Inferior parietal cortex (tissue), 1 donor: ENCODE measurements around the gene CCDC9B.
A peak's percentile ranks its signal among the peaks of the same experiment; 100 is the strongest.

ENCODE experiments used
- DNase-seq: peaks from one replicate; pipeline ENCODE4 v3.0.0-alpha.2; 2016; ENCODE audit errors: extremely low spot score

Gene CCDC9B

DNA sequence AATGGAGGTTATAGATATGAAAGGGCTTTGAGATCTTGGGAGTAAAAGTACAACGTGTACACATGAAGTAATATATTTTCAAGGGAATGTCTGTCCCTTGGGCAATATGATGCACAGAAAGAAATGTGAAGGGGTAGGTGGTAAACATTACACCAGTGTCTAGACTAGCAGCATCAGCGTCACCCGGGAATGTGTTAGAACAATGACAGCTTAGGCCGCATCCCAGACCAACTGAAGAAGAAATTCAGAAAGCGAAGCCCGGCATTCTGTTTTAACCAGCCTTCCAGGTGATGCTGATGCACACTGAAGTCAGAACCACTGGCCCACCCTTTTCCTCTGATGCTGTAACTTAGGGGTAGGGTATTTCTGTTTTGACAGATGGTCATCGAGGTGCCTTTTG is 10.9 kb downstream of the CCDC9B start:
- DNase-seq = no peak

DNA sequence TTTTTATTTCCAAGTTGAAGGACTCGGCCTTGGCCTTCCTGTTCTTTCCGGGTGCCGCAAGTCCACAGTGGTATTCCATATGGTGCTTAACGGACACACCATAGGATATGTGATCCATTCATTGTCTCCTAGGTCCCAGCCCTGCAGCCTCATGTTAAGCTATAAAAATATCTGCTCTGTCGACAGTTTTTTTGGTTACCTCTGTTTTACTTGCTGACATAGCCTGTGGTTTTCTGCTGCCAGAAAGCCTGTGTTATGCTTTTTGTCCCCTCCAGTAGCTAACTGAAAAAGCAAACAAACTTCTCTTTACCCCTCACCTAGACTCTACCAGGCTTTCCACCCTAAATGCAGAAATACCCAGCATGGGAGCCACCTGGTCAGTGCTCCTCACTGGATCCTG is 12.0 kb downstream of the CCDC9B start:
- DNase-seq = no peak

DNA sequence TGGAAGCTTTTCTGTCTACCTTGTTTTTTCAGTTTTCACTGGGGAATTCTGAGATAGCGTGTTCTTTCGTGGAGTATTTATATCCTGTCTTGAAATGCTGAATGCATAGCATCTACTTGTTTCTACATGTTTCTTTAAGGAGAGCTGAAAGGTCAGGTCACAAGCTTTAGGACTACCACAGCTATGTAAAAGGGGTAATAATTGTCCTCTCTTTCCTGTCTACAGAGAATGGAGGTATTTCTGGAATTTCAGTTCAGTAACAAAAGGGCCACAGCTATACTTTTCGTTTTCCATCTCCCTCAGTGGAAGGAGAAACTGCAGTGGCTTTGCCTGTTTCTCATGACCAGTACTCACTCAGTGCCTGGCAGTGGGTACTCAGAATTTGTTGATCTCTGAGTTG is 12.6 kb downstream of the CCDC9B start:
- no peak for DNase-seq

DNA sequence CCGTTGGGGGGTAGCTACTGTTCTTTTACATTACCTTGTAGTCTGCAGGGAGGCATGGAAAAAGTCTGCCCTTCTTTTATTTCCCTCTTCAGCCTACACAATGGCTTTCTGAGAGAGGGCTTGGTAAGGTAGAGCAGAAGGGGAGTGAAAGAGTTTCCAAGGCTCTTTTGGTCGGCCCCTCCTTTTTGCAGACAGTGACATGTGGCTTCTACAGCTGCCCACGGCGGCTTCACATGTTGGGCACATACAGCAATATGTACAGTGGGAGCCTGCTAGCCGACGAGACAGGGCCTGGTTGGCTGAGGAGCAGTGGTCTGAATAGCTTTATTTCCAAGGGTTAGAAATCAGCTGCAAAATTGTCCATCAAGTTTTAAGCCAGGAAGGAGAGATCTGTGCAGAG is 13.3 kb downstream of the CCDC9B start:
- no peak for DNase-seq

DNA sequence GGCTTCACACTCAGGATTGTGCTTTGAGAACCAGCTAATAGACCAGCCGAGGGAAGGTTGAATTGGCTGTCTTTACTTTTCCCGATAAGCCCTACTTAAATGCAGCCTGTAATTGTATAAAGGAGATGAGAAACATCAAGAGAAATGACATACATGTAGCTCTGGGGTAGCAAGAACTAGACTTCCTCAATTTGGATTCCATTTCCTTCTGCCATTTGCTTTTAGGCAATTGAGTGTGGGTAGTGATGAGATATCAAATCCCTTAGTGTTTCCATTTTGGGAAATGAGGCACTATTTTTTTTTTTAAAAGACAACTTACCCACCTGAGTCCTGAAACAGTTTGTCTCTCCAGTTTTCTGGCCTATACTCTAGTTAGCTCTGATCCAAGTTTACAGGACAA is 15.0 kb downstream of the CCDC9B start:
- no peak for DNase-seq

DNA sequence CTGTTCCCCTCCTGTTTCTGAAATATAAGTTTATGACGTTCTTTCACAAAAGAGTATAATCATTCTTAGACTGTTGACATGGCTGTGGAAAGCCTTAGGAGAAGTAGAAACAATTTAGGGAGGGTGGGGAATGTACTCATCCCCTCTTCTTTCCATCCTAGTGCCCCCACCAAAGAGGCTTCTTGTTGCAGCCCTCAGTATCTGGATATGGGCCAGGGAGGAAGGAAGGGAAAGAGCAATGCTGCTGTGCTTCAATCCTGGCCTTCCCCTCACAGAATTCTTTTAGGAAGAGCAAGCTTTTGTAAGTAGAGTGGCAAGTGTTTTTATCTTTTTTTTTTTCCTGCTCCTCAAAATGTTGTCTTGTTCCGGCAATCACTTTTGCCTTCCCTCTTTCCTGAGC is 15.6 kb downstream of the CCDC9B start:
- no peak for DNase-seq

DNA sequence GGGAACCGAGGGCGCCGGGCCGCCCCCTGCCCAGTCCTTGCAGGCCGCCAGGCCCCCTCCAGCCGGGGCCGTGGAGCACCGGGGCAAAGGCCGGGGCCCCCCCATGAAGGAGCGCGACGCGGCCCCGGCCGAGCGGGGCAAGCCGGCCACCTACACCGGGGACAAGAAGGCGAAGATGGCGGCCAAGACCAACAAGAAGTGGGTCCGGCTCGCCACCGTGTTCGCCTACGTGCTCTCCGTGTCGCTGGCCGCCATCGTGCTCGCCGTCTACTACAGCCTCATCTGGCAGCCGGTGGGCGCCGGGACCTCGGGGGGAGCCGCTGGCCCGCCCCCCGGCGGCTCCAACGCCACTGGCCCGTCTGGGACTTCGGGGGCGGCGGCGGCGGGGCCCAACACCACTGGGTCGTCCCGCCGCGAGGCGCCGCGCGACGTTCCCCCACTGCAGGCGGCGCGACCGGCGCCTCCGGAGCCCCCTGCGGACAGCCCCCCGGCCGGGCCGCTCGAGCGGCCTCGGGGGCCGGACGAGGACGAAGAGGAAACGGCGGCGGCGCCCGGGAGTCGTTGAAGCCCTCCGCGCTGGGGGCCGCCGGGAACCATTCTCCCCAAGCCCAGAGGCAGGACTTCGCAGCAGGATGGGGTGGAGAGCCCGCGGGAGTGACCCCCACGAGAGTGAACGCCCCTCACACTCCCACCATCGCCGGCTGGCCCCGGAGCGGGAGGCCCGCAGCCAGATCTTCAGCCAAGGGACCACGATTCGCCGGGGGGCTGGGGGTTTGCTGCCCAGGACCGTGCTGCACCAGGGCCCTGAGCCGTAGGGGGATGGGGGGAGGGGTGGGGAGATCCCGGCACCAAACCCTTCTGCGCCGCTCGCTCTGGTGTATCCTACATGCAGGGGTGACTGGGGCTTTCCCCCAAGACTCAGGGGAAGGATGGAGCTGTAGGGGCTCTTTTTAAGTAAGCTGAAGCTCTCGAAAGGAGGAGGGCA is 16.5 kb downstream of the CCDC9B start:
- DNase-seq = no peak

DNA sequence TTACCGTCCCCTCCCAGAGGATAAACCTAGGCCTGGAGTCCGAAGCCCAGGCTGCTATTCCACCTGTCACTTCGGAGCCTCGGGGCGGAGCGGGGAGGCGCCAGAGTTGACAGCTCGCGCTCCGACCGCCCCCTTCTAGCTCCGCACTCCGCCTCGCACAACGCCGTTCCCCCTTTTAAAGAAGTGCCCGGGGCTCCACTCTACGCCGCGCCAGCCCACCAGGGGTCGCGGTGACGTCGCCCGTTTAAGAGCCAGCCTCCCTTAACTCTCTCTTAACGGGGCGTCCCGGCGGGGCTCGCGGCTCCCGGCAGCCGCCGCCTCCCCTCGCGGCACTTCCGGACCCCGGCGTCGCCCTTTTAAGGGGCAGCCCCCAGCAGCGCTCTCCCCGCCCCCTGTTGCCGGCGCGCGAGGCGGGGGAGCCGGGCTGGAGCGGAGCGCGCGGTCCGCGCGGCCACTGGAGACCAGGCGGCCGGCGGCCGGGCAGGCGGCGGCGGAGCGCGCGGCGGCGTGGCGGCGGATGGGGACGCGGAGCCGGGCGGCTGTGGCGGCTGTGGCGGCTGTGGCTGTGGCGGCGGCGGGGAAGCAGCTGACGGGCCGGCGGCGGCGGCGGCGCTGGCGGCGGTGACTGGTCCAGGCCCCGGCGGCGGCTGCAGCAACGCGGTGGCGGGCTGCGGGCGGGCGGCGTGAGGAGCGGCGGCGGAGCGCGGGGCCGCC is 17.3 kb downstream of the CCDC9B start, which contains the start of gene INAFM2:
INAFM2 (plus strand) TSS at position 454 of the 714 bp plus-strand sequence. CDS start 364 bp downstream, outside the sequence.
- DNase-seq = peak; percentile 82

DNA sequence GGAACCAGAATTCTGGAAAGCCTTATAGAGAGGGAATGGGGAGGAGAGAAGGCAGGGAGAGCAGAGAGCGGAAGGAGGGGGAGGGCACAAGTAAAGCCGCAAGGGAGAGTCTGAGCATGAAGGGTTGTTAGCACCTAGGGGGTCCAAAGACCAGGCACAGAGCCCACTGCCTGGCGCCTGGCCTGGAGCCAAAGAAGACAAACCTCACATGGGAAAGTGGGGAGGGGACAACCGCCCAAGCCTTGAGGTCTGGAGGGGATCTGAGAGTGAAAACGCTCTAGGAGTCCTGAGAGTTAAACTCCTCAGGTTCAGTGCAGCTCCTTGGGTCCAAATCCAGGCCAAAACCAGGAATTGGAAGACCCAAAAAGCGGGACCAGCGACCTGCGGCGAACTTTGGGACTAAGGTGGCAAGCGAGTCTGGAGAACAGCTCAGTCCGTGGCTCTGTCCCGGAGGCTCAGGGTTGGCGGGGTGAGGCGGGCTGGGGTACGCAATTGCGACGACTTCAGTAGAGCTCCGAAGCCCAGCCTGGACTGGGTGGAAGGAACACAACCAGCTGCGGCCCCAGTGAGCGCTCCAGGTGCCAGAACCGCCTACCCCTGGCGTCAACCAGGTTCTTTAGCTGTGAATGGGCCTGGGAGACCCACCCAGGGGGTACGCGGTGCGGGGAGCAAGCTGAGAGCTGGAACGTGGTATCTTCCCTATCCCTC is 18.1 kb downstream of the CCDC9B start:
- no peak for DNase-seq

DNA sequence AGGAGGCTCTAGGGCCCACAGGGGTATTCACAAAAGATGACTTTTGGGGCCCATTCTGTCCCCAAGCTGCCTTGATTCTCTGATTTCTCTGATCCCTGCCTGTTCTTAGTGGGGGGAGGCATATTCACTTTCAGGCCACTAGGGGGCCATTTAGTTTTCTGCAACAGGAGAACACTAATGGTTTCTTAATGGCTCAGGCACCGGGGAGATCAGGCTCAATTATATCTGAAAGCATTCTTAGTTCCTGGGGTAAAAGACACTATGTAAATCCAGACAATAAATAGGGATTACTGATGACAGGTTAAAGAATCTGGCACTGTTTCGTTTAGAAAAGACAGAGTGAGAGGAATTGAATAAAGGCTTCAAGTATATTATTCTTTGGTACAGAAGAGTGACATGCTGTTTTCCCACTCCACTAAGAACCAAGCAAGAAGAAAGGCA is 19.8 kb downstream of the CCDC9B start:
- DNase-seq = peak; percentile 86

DNA sequence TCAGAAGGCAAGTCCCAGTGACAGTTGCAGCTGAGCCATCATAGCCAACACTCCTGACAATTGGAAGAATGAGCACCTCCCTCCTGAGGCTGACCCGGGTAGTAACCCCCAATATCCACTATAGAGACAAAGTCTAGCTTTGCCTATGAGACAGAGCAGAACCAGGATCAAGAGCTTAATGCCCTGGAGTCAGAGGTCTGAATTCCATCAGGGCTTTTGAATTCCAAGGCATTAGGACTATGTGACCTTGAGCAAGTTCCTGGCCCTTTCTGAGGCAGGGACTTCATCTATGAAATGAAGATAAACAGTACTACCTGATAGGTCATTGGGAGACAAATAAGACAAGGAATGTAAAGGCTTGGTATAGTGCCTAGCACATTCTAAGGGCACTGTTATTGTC is 20.3 kb downstream of the CCDC9B start:
- DNase-seq = no peak

DNA sequence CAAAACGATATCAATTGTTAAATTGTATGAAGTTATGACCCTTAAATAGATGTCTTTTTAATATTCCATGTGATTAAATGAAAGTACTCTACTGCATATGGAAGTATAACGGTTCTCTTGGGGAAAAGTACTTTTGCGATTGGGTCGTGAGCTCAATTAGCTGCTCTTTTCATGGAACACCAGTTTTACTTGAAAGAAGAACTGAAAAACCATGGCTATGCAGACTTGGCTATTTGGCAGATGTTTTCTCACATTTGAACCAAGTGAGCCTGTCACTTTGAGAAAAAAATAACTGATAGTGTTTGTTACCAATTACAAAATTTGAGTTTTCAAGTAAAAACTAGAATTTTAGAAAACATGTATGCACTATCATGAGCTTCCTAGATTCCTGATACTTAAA is 23.2 kb downstream of the CCDC9B start:
- DNase-seq = no peak

DNA sequence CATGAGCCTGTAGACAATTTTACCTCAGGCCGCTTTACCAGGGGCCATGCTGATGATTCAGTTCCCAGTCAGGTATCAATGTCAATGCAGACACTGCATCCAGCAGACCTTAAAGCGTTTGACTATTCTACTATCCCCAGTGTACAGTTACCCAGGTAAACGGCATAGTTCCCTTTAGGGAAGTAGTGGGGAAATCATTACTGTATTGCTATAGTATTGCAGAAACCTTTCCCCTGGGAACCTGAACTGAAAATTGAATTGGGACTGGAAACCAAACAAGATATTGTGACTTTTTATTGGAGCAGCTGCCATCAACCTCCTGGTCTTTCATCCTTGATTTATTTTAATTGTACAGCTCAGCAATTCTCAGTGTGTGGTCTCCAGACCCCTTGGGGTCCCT is 23.8 kb downstream of the CCDC9B start:
- DNase-seq = no peak

DNA sequence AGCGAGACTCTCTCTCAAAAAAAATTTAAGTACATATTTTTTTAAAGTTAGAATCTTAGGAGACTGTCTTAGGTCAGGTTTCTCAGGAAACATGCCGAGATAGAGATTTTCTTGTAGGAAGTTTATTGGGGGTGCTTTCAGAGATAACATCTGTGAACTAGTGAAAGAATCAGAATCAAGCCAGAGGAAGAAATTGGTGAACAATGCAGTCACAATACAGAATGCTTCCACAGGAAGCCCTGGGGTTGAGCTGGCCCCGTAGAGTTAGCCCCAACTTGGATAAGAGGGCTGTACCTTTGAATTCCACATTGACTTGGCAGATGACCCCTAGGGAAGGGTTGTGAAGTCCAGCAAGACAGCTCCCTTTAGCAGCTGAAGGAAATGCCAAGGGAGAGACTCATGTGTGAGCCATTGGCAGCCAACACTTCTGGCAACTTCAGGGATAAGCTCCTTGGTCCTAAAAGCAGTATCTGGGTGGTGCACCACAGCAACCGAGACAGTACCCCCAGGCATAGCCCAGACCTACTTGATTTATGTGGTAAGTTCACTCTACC is 25.9 kb downstream of the CCDC9B start:
- DNase-seq = no peak

DNA sequence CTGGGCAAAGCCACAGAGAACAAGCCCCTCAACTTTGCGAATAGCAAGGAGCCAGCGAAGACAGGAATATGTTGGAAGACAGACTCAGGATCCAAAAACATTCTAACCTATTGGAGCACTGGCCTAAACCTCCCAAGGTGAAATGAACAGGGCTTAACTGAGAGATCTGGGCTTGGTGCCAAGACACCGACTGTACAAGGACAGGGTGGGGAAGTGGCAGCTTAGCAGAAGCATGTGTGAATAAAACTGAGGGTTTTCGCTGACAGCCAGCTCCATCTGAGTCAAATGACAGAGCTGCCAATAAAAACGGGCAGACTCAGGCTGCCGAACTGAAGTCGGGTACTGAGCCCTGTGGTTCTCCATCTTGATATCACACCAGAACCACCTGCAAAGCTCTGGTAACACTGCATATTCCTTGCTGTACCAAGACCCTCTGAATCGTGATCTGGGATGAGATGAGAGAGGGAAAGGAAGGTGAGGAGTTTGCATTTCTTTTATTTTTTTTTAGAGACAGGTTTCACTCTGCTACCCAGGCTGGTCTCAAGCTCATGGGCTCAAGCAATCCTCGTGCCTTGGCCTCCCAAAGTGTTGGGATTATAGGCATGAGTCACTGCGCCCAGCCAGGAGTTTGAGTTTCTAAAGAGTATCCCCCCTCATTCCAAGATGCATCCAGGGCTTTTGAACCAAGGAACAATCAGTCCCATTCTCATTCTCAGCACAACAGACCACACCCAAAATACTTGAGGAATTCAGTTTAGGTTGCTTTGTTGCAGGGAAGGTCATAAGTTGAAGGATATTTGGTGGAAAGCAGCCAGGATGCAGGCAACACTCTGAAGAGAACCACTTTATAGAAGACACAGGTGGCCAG is 27.0 kb downstream of the CCDC9B start:
- DNase-seq = no peak

DNA sequence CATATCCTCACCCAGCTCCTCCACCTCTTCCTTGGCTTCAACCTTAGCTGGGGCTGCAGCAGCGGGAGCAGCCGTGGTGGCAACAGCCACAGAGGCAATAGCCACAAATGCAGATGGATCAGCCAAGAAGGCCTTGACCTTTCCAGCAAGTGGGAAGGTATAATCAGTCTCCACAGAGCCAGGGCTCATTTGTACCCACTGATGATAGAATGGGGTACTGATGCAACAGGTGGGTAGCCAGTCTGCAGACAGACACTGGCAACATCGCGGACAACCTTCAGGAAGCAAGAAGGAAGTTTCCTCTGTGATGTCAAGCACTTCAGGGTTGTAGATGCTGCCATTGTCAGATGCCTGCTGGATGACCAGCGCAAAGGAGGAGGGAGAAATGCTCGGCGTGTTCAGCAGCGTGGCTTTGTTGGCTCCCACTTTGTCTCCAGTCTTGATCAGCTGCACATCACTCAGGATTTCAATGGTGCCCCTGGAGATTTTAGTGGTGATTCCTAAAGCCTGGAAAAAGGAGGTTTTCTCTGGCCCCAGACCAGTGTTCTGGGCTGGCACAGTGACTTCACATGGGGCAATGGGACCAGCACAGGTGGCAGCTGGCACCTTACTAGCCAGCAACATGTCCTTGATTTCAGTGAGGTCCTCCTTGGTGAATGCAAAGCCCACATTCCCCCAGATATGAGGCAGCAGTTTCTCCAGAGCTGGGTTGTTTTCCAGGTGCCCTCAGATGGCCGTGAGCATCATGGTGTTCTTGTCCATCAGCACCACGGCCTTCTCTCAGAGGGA is 28.2 kb downstream of the CCDC9B start:
- DNase-seq = no peak

DNA sequence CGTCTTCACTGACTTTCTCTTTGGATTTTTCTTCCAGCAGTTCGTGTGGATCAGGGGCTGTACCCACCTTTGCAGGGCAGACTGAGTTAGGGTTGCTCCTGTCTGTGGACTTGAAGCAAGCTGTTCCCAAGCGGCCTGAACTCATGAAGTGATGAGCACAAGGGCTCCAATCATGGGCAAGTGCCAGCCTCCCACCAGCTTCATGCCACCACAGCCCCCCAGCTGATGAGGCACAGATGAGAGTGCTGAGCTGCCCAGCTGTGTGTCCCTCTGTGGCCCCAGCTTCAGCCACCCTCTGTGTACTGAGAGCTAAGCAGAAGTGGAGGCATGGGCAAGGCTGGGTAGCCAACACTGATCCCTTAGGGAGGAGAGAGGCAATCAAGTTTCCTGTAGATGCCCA is 29.7 kb downstream of the CCDC9B start:
- DNase-seq = no peak

DNA sequence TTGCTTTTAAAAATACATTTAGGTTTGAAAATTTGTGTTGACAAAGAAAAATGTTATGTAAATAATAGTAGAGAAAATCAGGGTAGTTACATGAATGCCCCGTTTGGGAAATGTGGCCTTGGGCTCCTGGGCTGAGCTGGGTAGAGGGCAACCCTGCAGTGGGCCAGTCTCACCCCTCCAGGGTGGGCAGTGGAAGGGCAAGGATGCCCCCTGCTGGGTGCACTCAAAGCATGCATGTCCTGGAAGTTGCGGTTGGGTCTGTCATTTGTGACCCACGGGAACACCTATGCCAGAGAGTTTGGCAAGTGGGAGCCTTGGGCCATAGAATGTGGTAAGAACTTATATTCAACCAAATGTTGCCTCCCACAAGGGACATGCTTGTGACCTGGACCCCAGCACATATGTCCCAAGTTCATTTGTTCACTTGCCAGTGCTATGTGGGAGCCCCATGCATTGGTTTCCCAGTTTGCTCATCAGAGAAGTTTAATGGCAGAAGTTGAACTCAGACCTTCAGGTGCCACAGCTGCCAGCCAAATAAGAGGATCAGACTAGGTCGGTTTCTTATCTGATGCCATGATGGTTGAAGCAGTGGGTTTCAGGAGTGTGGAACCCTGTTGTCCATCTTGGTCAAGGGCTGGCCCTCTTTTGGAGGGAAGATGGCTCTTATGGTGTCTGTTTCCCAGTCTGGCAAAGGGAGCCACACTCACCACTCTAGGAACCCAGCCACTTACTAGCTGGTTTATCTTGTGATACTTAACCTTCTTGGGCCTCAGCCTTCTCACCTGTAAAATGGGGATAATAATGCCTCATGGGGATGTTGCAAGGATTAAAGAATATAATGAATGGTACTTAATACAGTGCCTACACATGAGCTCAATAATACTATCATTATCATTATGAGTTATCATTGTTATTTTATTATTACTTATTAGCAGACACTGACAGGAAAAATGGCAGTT is 30.5 kb downstream of the CCDC9B start:
- no peak for DNase-seq

DNA sequence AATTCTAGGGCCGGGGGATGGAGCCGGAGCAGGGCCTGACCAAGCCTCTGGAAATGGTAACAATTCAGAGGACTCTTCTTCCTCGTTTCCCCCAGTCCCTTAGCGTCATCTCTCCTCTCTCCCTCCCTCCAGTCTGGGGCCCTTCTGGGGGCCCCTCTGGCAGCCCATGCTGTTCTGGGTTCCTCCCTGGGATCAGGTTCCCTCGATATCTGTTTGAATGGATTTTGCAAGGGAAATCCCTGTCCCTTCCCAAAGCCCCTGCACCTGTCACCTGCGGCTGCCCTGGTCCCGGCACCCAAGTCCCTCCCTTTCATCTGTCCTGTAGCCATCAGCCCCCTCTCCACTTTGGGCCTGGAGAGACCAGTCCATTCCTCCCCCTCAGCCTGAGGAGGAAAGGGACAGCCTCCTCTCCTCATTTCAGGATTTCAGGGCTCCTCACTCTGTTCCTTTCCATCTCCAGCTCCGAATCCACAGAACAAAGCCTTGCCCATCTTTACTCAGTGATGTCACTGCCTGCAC is 31.3 kb downstream of the CCDC9B start:
- no peak for DNase-seq
